ENCODE data around the gene S100PBP. TPM values are rescaled to one million over a fixed set of nuclear protein-coding genes. Genes with fewer than 3 reads are reported as not detected.

Gene S100PBP
- polyA plus RNA-seq, 1 of the 3 experiments (the other 2 are of a cell fraction): 13.2 TPM

GRCh38 chr1:32888677-32889420 lies 71.4 kb downstream of the S100PBP start:
- Histone ChIP-seq H3K9me3 (no peaks in the 10 kb centered on the region), H3K4me1 (ENCODE audit: control insufficient read depth in 1 of 2, insufficient read depth in 2 of 2, low read depth in 1 of 2, low read length in 1 of 2) (peaks cover 0 to 8% of the 10 kb centered on the region in 2 experiments; a peak in 2 of 4 replicates), H3K36me3 (replicated peaks in 1 of 2; ENCODE audit: control insufficient read depth in 1 of 2, insufficient read depth in 2 of 2, low read length in 1 of 2) (no peaks in the 10 kb centered on the region), H2AFZ (ENCODE audit: low read depth) (no peak overlapping the region), H3K9me2 (no peaks in the 10 kb centered on the region), H3K4me2 (no peak overlapping the region), H3F3A (replicated peaks; ENCODE audit: insufficient read depth) (peaks cover 4% of the 10 kb centered on the region), H3K4me3 (ENCODE audit: low read depth in 2 of 2, low read length in 1 of 2) (no peak overlapping the region), H4K20me1 (ENCODE audit: insufficient read depth) (0 out of 2 replicates have a peak, but pooled peaks cover 4% of the 10 kb centered on the region), H3K79me2 (ENCODE audit: insufficient read depth) (no peaks in the 10 kb centered on the region), H3K27ac (ENCODE audit: low read depth in 2 of 2, low read length in 1 of 2) (no peak overlapping the region), H3K9ac (no peak overlapping the region), H3K27me3 (ENCODE audit: insufficient read depth) (peaks cover 5% of the 10 kb centered on the region; the same call in 1 of the 2 replicates)
- DNase-seq: no peak
- 75% methylated on average over 24 of the region's 24 CpGs for WGBS (ENCODE audit: low lambda C conversion rate)
- POLR2A ChIA-PET: no interaction called here
- CTCF ChIA-PET: interaction anchor here (1.3 to 9.0 kb wide), 6 partner anchors 10 to 206 kb away, joined by 3 to 46 read pairs (median 23); partner anchors contain the start of gene FNDC5
- TF ChIP-seq POLR2AphosphoS5 (IDR thresholded peaks at IDR 0.05; ENCODE audit: low read depth, low read length) (no peak), USF1 (IDR thresholded peaks at IDR 0.05; ENCODE audit: borderline replicate concordance, low read depth) (no peak), MEF2A (IDR thresholded peaks at IDR 0.05; ENCODE audit: borderline replicate concordance, low read depth) (no peak), RFX5 (IDR thresholded peaks at IDR 0.05; ENCODE audit: low read length) (no peak), NFIC (IDR thresholded peaks at IDR 0.05; ENCODE audit: borderline replicate concordance) (no peak), FOXM1 (IDR thresholded peaks at IDR 0.05; ENCODE audit: low read depth) (no peak), MXI1 (IDR thresholded peaks at IDR 0.05; ENCODE audit: low read depth, low read length) (no peak), SIN3A (IDR thresholded peaks at IDR 0.05; ENCODE audit: borderline replicate concordance, low read depth, low read length) (no peak), USF2 (IDR thresholded peaks at IDR 0.05; ENCODE audit: borderline replicate concordance, low read depth, low read length) (no peak), RCOR1 (IDR thresholded peaks at IDR 0.05; ENCODE audit: low read length) (no peak), RAD21 (IDR thresholded peaks at IDR 0.05; ENCODE audit: low read length) (no peak), SMC3 (IDR thresholded peaks at IDR 0.05; ENCODE audit: low read depth, low read length) (no peak), CHD2 (IDR thresholded peaks at IDR 0.05; ENCODE audit: low read length, partially characterized antibody) (no peak), PBX3 (IDR thresholded peaks at IDR 0.05) (no peak), TCF12 (IDR thresholded peaks at IDR 0.05) (no peak), REST (IDR thresholded peaks at IDR 0.05; ENCODE audit: low read depth, low read length) (no peak), YY1 (IDR thresholded peaks at IDR 0.05; ENCODE audit: low read depth) (no peak), ZBTB33 (IDR thresholded peaks at IDR 0.05; ENCODE audit: borderline replicate concordance, low read depth) (no peak)

Measured in SK-N-SH (cell line).